ENCODE measurements around the gene SHISA5. TPM values are rescaled to one million over a fixed set of nuclear protein-coding genes. Genes with fewer than 3 reads are reported as not detected.
"Not testable (repeated sequence)": the region's sequence is repeated elsewhere in the genome, so short reads cannot be mapped to it uniquely, and the experiment has no call there.

The SHISA5 gene
- total RNA-seq, 1 donor from 2014 or later = 231 TPM

GRCh38 chr3:48536116-48536515 is 32.1 kb upstream of the SHISA5 start:
- no peak for TF ChIP-seq CTCF (IDR thresholded peaks at IDR 0.05; ENCODE audit: insufficient read depth, low read length, poor library complexity, severe bottlenecking)
- Histone ChIP-seq H3K36me3 (ENCODE audit: control insufficient read depth, insufficient read depth, low read length) (peaks cover 2% of the 10 kb centered on the region), H3K27me3 (ENCODE audit: control insufficient read depth, insufficient read depth, low read length) (no peaks in the 10 kb centered on the region), H3K4me3 (ENCODE audit: low read depth, low read length) (no peak overlapping the region)
- DNase-seq (ENCODE audit: low read depth) = no peak

- no peak overlapping the region for H3K4me3 ChIP-seq (ENCODE audit: low read depth, low read length)
- DNase-seq (ENCODE audit: low read depth) = no peak
- TF ChIP-seq CTCF (IDR thresholded peaks at IDR 0.05; ENCODE audit: insufficient read depth, low read length, poor library complexity, severe bottlenecking) = no peak
- H3K36me3 ChIP-seq (ENCODE audit: control insufficient read depth, insufficient read depth, low read length) = peaks cover 2% of the 10 kb centered on the region
- H3K27me3 ChIP-seq (ENCODE audit: control insufficient read depth, insufficient read depth, low read length) = no peaks in the 10 kb centered on the region
Observed at GRCh38 chr3:48535578-48535977, 31.6 kb upstream of the SHISA5 start.

DNA sequence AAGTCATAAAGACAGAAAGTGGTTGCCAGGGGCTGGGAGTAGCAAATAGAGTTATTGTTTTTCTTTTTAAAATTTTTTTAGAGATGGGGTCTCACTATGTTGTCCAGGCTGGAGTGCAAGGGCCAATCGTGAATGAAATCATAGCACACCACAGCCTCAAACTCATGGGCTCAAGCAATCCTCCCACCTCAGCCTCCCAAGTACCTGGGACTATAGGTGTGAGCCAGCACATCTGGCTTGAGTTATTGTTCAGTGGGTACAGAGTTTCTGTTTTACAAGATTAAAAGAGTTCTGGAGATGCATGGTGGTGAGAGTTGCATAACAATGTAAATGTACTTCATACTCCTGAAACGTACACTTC is 29.0 kb upstream of the SHISA5 start:
- DNase-seq (ENCODE audit: low read depth) = no peak
- Histone ChIP-seq H3K4me3 (ENCODE audit: low read depth, low read length) (no peak overlapping the region), H3K27me3 (ENCODE audit: control insufficient read depth, insufficient read depth, low read length) (no peaks in the 10 kb centered on the region), H3K36me3 (ENCODE audit: control insufficient read depth, insufficient read depth, low read length) (peaks cover 2% of the 10 kb centered on the region)
- no peak for TF ChIP-seq CTCF (IDR thresholded peaks at IDR 0.05; ENCODE audit: insufficient read depth, low read length, poor library complexity, severe bottlenecking)

- H3K36me3 ChIP-seq (ENCODE audit: control insufficient read depth, insufficient read depth, low read length) = peaks cover 2% of the 10 kb centered on the region
- TF ChIP-seq CTCF (IDR thresholded peaks at IDR 0.05; ENCODE audit: insufficient read depth, low read length, poor library complexity, severe bottlenecking) = no peak
Observed at GRCh38 chr3:48532271-48532976, 28.4 kb upstream of the SHISA5 start.

GRCh38 chr3:48530701-48531100 is 26.7 kb upstream of the SHISA5 start:
- not testable (repeated sequence) for H3K27me3 ChIP-seq (ENCODE audit: control insufficient read depth, insufficient read depth, low read length); DNase-seq (ENCODE audit: low read depth); H3K4me3 ChIP-seq (ENCODE audit: low read depth, low read length); H3K36me3 ChIP-seq (ENCODE audit: control insufficient read depth, insufficient read depth, low read length)

More at GRCh38 chr3:48532271-48532976, 28.4 kb upstream of the SHISA5 start:
- DNase-seq (ENCODE audit: low read depth) = no peak
- Histone ChIP-seq H3K4me3 (ENCODE audit: low read depth, low read length) (no peak overlapping the region), H3K27me3 (ENCODE audit: control insufficient read depth, insufficient read depth, low read length) (no peaks in the 10 kb centered on the region)

- DNase-seq (ENCODE audit: low read depth) = no peak
- Histone ChIP-seq H3K27me3 (ENCODE audit: control insufficient read depth, insufficient read depth, low read length) (no peaks in the 10 kb centered on the region), H3K4me3 (ENCODE audit: low read depth, low read length) (no peak overlapping the region), H3K36me3 (ENCODE audit: control insufficient read depth, insufficient read depth, low read length) (no peaks in the 10 kb centered on the region)
- TF ChIP-seq CTCF (IDR thresholded peaks at IDR 0.05; ENCODE audit: insufficient read depth, low read length, poor library complexity, severe bottlenecking) = no peak
Observed at GRCh38 chr3:48528754-48529153, 24.8 kb upstream of the SHISA5 start.
